Memory B cell (primary cell): ENCODE data around the gene ARPC2.

Experiments used
- ATAC-seq: fragments of 150-1000 bp; cut with Tn5 transposase; 2 replicates; pipeline ENCODE4 v1.10.0; 2021; ENCODE audit warnings: low read depth, mild to moderate bottlenecking, moderate library complexity
- DNase-seq, 2 donors: peaks; one replicate each; pipeline ENCODE4 v3.0.0; 2022; ENCODE audit warnings: low spot score in 2 of 2
- H3K27ac Mint-ChIP-seq: one replicate; pipeline ENCODE4 v1.8.0; 2022; ENCODE audit warnings: mild to moderate bottlenecking, moderate library complexity, mixed read lengths
- H3K27me3 Mint-ChIP-seq: one replicate; pipeline ENCODE4 v1.8.0; 2022; ENCODE audit warnings: mixed read lengths
- H3K36me3 Mint-ChIP-seq: one replicate; pipeline ENCODE4 v1.8.0; 2022; ENCODE audit warnings: mild to moderate bottlenecking, mixed read lengths
- H3K4me1 Mint-ChIP-seq: one replicate; pipeline ENCODE4 v1.8.0; 2022; ENCODE audit warnings: mixed read lengths
- H3K4me3 Mint-ChIP-seq: one replicate; pipeline ENCODE4 v1.8.0; 2022; ENCODE audit warnings: mild to moderate bottlenecking, moderate library complexity, mixed read lengths
- H3K9me3 Mint-ChIP-seq: one replicate; pipeline ENCODE4 v1.8.0; 2022; ENCODE audit warnings: mixed read lengths

Gene ARPC2

GRCh38 chr2:218192902-218193430, 24.0 kb upstream of the ARPC2 start:
- no peaks in the 10 kb centered on the region for H3K27me3 Mint-ChIP-seq

GRCh38 chr2:218193701-218194100, 23.3 kb upstream of the ARPC2 start:
- DNase-seq (no peak), ATAC-seq (no peak)
- no peak overlapping the region for H3K4me3 Mint-ChIP-seq
- no peak overlapping the region for H3K27ac Mint-ChIP-seq
- no peaks in the 10 kb centered on the region for H3K36me3 Mint-ChIP-seq
- H3K27me3 Mint-ChIP-seq: no peaks in the 10 kb centered on the region
- H3K9me3 Mint-ChIP-seq: no peaks in the 10 kb centered on the region
- no peaks in the 10 kb centered on the region for H3K4me1 Mint-ChIP-seq

More at GRCh38 chr2:218192902-218193430, 24.0 kb upstream of the ARPC2 start:
- Mint-ChIP-seq H3K27ac (no peak overlapping the region), H3K36me3 (no peaks in the 10 kb centered on the region), H3K4me1 (no peaks in the 10 kb centered on the region), H3K4me3 (no peak overlapping the region), H3K9me3 (no peaks in the 10 kb centered on the region)
- DNase-seq: no peak
- no peak for ATAC-seq

- H3K4me3 Mint-ChIP-seq: no peak overlapping the region
- ATAC-seq (no peak), DNase-seq (no peak)
- no peaks in the 10 kb centered on the region for H3K9me3 Mint-ChIP-seq
- no peaks in the 10 kb centered on the region for H3K4me1 Mint-ChIP-seq
- no peak overlapping the region for H3K27ac Mint-ChIP-seq
- no peaks in the 10 kb centered on the region for H3K36me3 Mint-ChIP-seq
- no peaks in the 10 kb centered on the region for H3K27me3 Mint-ChIP-seq
Observed at GRCh38 chr2:218194880-218195279, 22.1 kb upstream of the ARPC2 start.

- ATAC-seq: no peak
- H3K9me3 Mint-ChIP-seq: no peaks in the 10 kb centered on the region
- no peaks in the 10 kb centered on the region for H3K36me3 Mint-ChIP-seq
Observed at GRCh38 chr2:218196974-218197373, 20.0 kb upstream of the ARPC2 start.

GRCh38 chr2:218202266-218202665, 14.7 kb upstream of the ARPC2 start:
- no peak for ATAC-seq
- no peaks in the 10 kb centered on the region for H3K4me1 Mint-ChIP-seq
- H3K27me3 Mint-ChIP-seq: no peaks in the 10 kb centered on the region
- H3K4me3 Mint-ChIP-seq: no peak overlapping the region
- no peaks in the 10 kb centered on the region for H3K9me3 Mint-ChIP-seq
- no peak for DNase-seq
- no peaks in the 10 kb centered on the region for H3K36me3 Mint-ChIP-seq
- H3K27ac Mint-ChIP-seq: no peak overlapping the region

More at GRCh38 chr2:218196974-218197373, 20.0 kb upstream of the ARPC2 start:
- Mint-ChIP-seq H3K4me1 (no peaks in the 10 kb centered on the region), H3K4me3 (no peak overlapping the region), H3K27me3 (no peaks in the 10 kb centered on the region), H3K27ac (no peak overlapping the region)
- DNase-seq: no peak

- ATAC-seq (no peak), DNase-seq (no peak)
- Mint-ChIP-seq H3K27me3 (peaks cover 1% of the 10 kb centered on the region), H3K36me3 (peaks cover 4% of the 10 kb centered on the region), H3K4me1 (no peaks in the 10 kb centered on the region), H3K27ac (no peak overlapping the region), H3K4me3 (no peak overlapping the region), H3K9me3 (peaks cover 5% of the 10 kb centered on the region)
Observed at GRCh38 chr2:218209078-218209477, 7.9 kb upstream of the ARPC2 start.

GRCh38 chr2:218214116-218214515, 2.9 kb upstream of the ARPC2 start:
- peaks cover 9% of the 10 kb centered on the region for H3K4me1 Mint-ChIP-seq
- no peak overlapping the region for H3K27ac Mint-ChIP-seq
- peaks cover 7% of the 10 kb centered on the region for H3K36me3 Mint-ChIP-seq
- no peak overlapping the region for H3K4me3 Mint-ChIP-seq
- H3K9me3 Mint-ChIP-seq: peaks cover 5% of the 10 kb centered on the region
- ATAC-seq (no peak), DNase-seq (no peak)
- peaks cover 1% of the 10 kb centered on the region for H3K27me3 Mint-ChIP-seq

- Mint-ChIP-seq H3K9me3 (no peaks in the 10 kb centered on the region), H3K36me3 (peaks cover 10% of the 10 kb centered on the region), H3K27me3 (no peaks in the 10 kb centered on the region), H3K4me3 (peak overlapping the region; percentile 99), H3K4me1 (peaks cover 17% of the 10 kb centered on the region), H3K27ac (peak overlapping the region; percentile 97)
- ATAC-seq (no peak), DNase-seq (peak in 1 of 2 donors; percentile 18)
Observed at GRCh38 chr2:218216336-218216673, 684 bp upstream of the ARPC2 start.

GRCh38 chr2:218217360-218218267, 625 bp downstream of the ARPC2 start:
- Mint-ChIP-seq H3K4me1 (peaks cover 23% of the 10 kb centered on the region), H3K4me3 (peak overlapping the region; percentile 99), H3K27me3 (no peaks in the 10 kb centered on the region), H3K36me3 (peaks cover 12% of the 10 kb centered on the region), H3K27ac (peak overlapping the region; percentile 97), H3K9me3 (no peaks in the 10 kb centered on the region)
- ATAC-seq (peak; percentile 54), DNase-seq (peak; percentile 61 to 64)

- Mint-ChIP-seq H3K9me3 (no peaks in the 10 kb centered on the region), H3K4me1 (peaks cover 31% of the 10 kb centered on the region), H3K36me3 (peaks cover 12% of the 10 kb centered on the region), H3K27me3 (no peaks in the 10 kb centered on the region), H3K4me3 (peak overlapping the region; percentile 99), H3K27ac (peak overlapping the region; percentile 97)
- ATAC-seq (peak; percentile 52), DNase-seq (peak in 1 of 2 donors; percentile 42)
Observed at GRCh38 chr2:218218268-218219185, 1.5 kb downstream of the ARPC2 start.

GRCh38 chr2:218219934-218220333, 2.9 kb downstream of the ARPC2 start:
- Mint-ChIP-seq H3K27me3 (no peaks in the 10 kb centered on the region), H3K27ac (peak overlapping the region; percentile 9), H3K4me3 (peak overlapping the region; percentile 99), H3K36me3 (peaks cover 18% of the 10 kb centered on the region), H3K4me1 (peaks cover 39% of the 10 kb centered on the region), H3K9me3 (no peaks in the 10 kb centered on the region)
- no peak for ATAC-seq
- DNase-seq: no peak

GRCh38 chr2:218221000-218221399, 4.0 kb downstream of the ARPC2 start:
- Mint-ChIP-seq H3K36me3 (peaks cover 28% of the 10 kb centered on the region), H3K27ac (peak overlapping the region; percentile 91), H3K4me1 (peaks cover 50% of the 10 kb centered on the region), H3K4me3 (peak overlapping the region; percentile 99), H3K9me3 (no peaks in the 10 kb centered on the region), H3K27me3 (no peaks in the 10 kb centered on the region)
- no peak for ATAC-seq
- DNase-seq: no peak

- Mint-ChIP-seq H3K4me1 (peaks cover 55% of the 10 kb centered on the region), H3K27me3 (no peaks in the 10 kb centered on the region), H3K4me3 (peak overlapping the region; percentile 53), H3K36me3 (peaks cover 34% of the 10 kb centered on the region), H3K27ac (peak overlapping the region; percentile 82), H3K9me3 (no peaks in the 10 kb centered on the region)
- DNase-seq (no peak), ATAC-seq (no peak)
Observed at GRCh38 chr2:218223046-218223445, 6.1 kb downstream of the ARPC2 start.

GRCh38 chr2:218224186-218224585, 7.2 kb downstream of the ARPC2 start:
- DNase-seq (no peak), ATAC-seq (no peak)
- peaks cover 58% of the 10 kb centered on the region for H3K4me1 Mint-ChIP-seq
- peak overlapping the region; percentile 88 for H3K27ac Mint-ChIP-seq
- H3K4me3 Mint-ChIP-seq: no peak overlapping the region
- no peaks in the 10 kb centered on the region for H3K27me3 Mint-ChIP-seq
- H3K9me3 Mint-ChIP-seq: no peaks in the 10 kb centered on the region
- peaks cover 36% of the 10 kb centered on the region for H3K36me3 Mint-ChIP-seq
